GM12874 (cell line): ENCODE measurements around the gene ZNF787.

Experiments used
- CTCF ChIP-seq: IDR thresholded peaks from 2 replicates; pipeline ENCODE4 v1.5.1; 2011; ENCODE audit warnings: low read depth, mild to moderate bottlenecking, control low read depth, low read length, moderate library complexity; ENCODE audit not compliant: insufficient read depth

The ZNF787 gene

DNA sequence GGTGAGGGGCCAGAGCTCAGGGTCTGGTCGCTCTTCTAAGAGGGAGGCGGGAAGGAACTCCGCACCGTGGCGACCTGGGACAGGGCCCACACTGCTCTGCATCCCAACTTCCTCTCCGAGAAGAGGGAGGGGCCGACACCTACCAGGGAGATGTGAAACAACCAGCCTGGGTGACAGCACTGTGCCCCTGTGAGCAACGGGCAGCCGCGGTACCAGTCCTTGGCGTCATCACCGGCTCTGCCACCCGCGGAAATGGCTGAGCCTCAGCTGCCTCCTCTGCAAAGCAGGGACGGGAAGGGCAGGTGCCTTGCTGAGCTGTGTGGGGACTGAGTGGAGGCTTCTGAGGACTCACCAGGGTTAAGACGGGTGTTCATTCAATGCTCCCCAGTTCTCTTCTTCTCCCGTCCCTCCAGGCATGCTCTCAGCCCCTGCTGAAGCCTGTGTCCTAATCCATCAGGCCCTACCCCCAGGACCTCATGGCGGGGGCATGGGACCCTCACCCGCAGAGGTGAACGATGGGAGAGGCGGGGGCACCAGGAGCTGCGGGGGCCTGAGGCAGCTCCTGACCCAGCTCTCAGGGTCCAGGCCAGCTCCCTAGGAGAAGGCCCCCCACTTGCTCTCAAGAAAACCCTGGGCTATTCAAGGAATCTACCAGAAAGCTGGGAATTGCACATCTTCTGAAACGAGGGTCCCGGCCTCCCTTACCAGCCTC, 9.3 kb downstream of the ZNF787 start:
- no peak for TF ChIP-seq CTCF

DNA sequence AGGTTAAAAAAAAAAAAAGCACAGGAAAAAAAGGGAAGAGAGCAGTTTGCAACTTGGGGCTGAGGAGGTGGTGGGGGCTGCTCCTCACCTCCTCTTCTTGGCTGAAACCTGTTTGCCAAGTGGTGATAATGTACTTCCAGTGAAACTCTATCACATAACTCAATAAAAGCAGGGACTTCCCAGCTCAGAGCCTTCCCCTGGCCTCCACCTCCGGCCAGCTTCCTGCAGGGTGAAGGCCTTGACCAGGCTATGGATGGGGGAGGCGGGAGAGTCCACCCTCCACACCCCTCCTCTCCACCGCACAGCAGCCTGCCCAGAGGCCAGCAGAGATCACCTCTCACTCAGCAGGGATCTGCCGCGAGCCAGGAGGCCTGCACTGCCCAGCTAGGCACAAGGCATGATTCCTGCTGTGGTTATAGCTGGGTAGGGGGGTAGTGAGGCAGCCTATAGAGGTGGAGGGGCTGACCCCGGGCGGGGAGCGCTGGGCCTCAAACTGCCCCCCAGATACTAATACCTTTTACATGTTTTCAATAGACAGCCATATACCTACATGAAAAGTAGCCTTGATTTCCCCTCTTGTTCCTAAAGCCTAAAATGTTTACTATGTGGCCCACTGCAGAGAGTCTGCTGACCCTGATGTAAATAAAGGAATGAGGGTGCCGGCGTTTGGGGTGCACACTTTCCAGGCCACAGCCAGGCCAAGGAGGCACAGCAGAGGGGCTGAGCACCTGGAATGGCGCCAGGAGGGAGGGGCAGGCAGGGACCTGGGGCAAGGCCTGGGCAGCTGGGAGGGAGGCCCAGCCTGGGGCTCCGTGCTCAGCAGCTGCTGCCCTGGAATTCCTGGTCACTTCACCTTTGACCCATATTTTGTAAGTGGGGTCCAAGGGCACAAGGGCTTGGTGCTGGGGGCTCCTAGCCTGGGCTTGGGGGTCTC, 10.3 kb downstream of the ZNF787 start:
- no peak for TF ChIP-seq CTCF

DNA sequence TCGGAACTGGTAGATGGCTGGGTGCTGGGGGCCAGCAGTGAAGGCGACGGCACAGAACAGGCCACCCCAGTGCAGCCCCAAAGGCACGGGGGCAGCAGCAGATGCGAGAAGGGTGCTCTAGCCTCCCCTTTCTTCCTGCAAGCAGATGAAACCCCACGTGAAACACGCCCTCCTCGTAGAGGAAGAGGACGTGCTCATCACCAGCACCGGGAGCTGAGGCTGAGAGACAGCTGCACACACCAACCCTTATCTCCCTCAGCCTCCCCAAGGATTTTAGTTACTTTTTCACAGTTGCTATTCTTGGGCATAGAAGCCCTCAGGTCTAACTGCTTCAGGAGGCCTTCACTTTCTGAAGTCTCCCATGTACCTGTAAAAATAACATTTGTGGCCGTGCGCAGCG, 11.9 kb downstream of the ZNF787 start:
- TF ChIP-seq CTCF = no peak

- no peak for TF ChIP-seq CTCF
Measured at GRCh38 chr19:56108447-56109195, 12.5 kb downstream of the ZNF787 start.

- no peak for TF ChIP-seq CTCF
Measured at GRCh38 chr19:56107626-56108351, 13.3 kb downstream of the ZNF787 start.

DNA sequence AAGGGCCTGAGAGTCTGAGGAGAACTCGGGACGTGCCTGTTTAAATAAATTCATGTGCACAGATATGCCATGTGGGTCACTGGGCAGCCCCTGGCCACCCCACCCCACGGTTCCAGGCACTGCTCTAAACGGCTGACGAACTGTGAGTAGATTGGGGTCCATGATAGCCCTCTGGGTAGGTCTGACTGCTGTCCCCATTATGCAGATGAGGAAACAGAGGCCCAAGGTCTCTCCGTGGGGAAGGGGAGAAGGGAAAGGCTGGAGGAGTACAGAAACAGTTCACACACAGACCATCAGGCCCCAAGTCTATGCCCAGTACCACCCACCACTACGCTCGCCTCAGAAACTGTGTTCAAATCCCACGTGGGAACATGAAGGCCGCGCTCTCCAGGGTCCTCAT, 14.1 kb downstream of the ZNF787 start:
- TF ChIP-seq CTCF = no peak

- TF ChIP-seq CTCF = no peak
Measured at GRCh38 chr19:56106397-56106849, 14.7 kb downstream of the ZNF787 start.
